T-helper 2 cell treated with Interferon-gamma antibody and Interleukin-4, amounts not matched to agents 5 μg/mL and 100 μg/mL, for 36 hours (primary cell): Measurements from ENCODE around the gene INAFM1.
"Not testable (repeated sequence)": the region's sequence is repeated elsewhere in the genome, so short reads cannot be mapped to it uniquely, and the experiment has no call there.

Experiments used
- DNase-seq: peaks from one replicate; pipeline ENCODE4 v3.0.0; 2021; ENCODE audit warnings: low spot score
- H3K27ac Mint-ChIP-seq: one replicate; pipeline ENCODE4 v1.8.0; 2021; ENCODE audit warnings: mild to moderate bottlenecking, mixed read lengths
- H3K27me3 Mint-ChIP-seq: one replicate; pipeline ENCODE4 v1.8.0; 2021; ENCODE audit warnings: low read depth, mixed read lengths
- H3K36me3 Mint-ChIP-seq: one replicate; pipeline ENCODE4 v1.8.0; 2021; ENCODE audit warnings: low read depth, mixed read lengths
- H3K4me1 Mint-ChIP-seq: one replicate; pipeline ENCODE4 v1.8.0; 2021; ENCODE audit warnings: low read depth, mixed read lengths
- H3K4me3 Mint-ChIP-seq: one replicate; pipeline ENCODE4 v1.8.0; 2022; ENCODE audit warnings: mild to moderate bottlenecking, moderate library complexity, mixed read lengths
- H3K9me3 Mint-ChIP-seq: one replicate; pipeline ENCODE4 v1.8.0; 2021; ENCODE audit warnings: mixed read lengths

Gene INAFM1

GRCh38 chr19:47269596-47269995 is 5.1 kb upstream of the INAFM1 start:
- Mint-ChIP-seq H3K27me3 (no peaks in the 10 kb centered on the region), H3K9me3 (no peaks in the 10 kb centered on the region), H3K27ac (peak overlapping the region; percentile 36), H3K4me3 (no peak overlapping the region), H3K4me1 (peaks cover 9% of the 10 kb centered on the region), H3K36me3 (peaks cover 15% of the 10 kb centered on the region)
- DNase-seq = no peak

GRCh38 chr19:47270408-47270807 is 4.3 kb upstream of the INAFM1 start:
- Mint-ChIP-seq H3K27me3 (no peaks in the 10 kb centered on the region), H3K4me3 (no peak overlapping the region), H3K36me3 (peaks cover 13% of the 10 kb centered on the region), H3K4me1 (peaks cover 11% of the 10 kb centered on the region), H3K9me3 (no peaks in the 10 kb centered on the region), H3K27ac (peak overlapping the region; percentile 7)
- no peak for DNase-seq

GRCh38 chr19:47271949-47272348 is 2.7 kb upstream of the INAFM1 start:
- no peak for DNase-seq
- no peak overlapping the region for H3K27ac Mint-ChIP-seq
- H3K4me1 Mint-ChIP-seq = peaks cover 16% of the 10 kb centered on the region
- no peaks in the 10 kb centered on the region for H3K27me3 Mint-ChIP-seq
- peaks cover 21% of the 10 kb centered on the region for H3K36me3 Mint-ChIP-seq
- no peaks in the 10 kb centered on the region for H3K9me3 Mint-ChIP-seq
- H3K4me3 Mint-ChIP-seq = peak overlapping the region; percentile 96

- no peak for DNase-seq
- H3K36me3 Mint-ChIP-seq = peaks cover 21% of the 10 kb centered on the region
- H3K27ac Mint-ChIP-seq = peak overlapping the region; percentile 85
- H3K4me1 Mint-ChIP-seq = peaks cover 16% of the 10 kb centered on the region
- H3K4me3 Mint-ChIP-seq = peak overlapping the region; percentile 96
- H3K9me3 Mint-ChIP-seq = no peaks in the 10 kb centered on the region
- H3K27me3 Mint-ChIP-seq = no peaks in the 10 kb centered on the region
Observed at GRCh38 chr19:47272448-47273312, 2.0 kb upstream of the INAFM1 start.

- H3K4me3 Mint-ChIP-seq = peak overlapping the region; percentile 96
- peaks cover 18% of the 10 kb centered on the region for H3K4me1 Mint-ChIP-seq
- no peaks in the 10 kb centered on the region for H3K9me3 Mint-ChIP-seq
- peak overlapping the region; percentile 98 for H3K27ac Mint-ChIP-seq
- H3K36me3 Mint-ChIP-seq = peaks cover 24% of the 10 kb centered on the region
- peak; percentile 88 for DNase-seq
- no peaks in the 10 kb centered on the region for H3K27me3 Mint-ChIP-seq
Observed at GRCh38 chr19:47273313-47274070, 1.2 kb upstream of the INAFM1 start.

GRCh38 chr19:47274891-47275761 is 441 bp downstream of the INAFM1 start:
- Mint-ChIP-seq H3K4me3 (peak overlapping the region; percentile 72), H3K4me1 (peaks cover 18% of the 10 kb centered on the region), H3K9me3 (no peaks in the 10 kb centered on the region), H3K36me3 (peaks cover 20% of the 10 kb centered on the region), H3K27me3 (no peaks in the 10 kb centered on the region), H3K27ac (peak overlapping the region; percentile 60)
- no peak for DNase-seq

GRCh38 chr19:47275791-47276461 is 1.2 kb downstream of the INAFM1 start:
- DNase-seq = no peak
- Mint-ChIP-seq H3K36me3 (peaks cover 13% of the 10 kb centered on the region), H3K27ac (peak overlapping the region; percentile 60), H3K9me3 (no peaks in the 10 kb centered on the region), H3K27me3 (no peaks in the 10 kb centered on the region), H3K4me1 (peaks cover 18% of the 10 kb centered on the region), H3K4me3 (peak overlapping the region; percentile 72)

GRCh38 chr19:47276513-47276912 is 1.8 kb downstream of the INAFM1 start:
- H3K36me3 Mint-ChIP-seq = peaks cover 11% of the 10 kb centered on the region
- H3K4me1 Mint-ChIP-seq = peaks cover 18% of the 10 kb centered on the region
- not testable (repeated sequence) for H3K4me3 Mint-ChIP-seq, H3K27me3 Mint-ChIP-seq, H3K27ac Mint-ChIP-seq, H3K9me3 Mint-ChIP-seq, DNase-seq

- Mint-ChIP-seq H3K27ac (no peak overlapping the region), H3K36me3 (peaks cover 11% of the 10 kb centered on the region), H3K27me3 (no peaks in the 10 kb centered on the region), H3K9me3 (no peaks in the 10 kb centered on the region), H3K4me3 (no peak overlapping the region), H3K4me1 (peaks cover 8% of the 10 kb centered on the region)
- peak; percentile 40 for DNase-seq
Observed at GRCh38 chr19:47280183-47280797, 5.6 kb downstream of the INAFM1 start.

GRCh38 chr19:47283405-47284059 is 8.8 kb downstream of the INAFM1 start:
- Mint-ChIP-seq H3K27ac (no peak overlapping the region), H3K36me3 (no peaks in the 10 kb centered on the region), H3K9me3 (no peaks in the 10 kb centered on the region), H3K4me1 (no peaks in the 10 kb centered on the region), H3K4me3 (no peak overlapping the region), H3K27me3 (no peaks in the 10 kb centered on the region)
- no peak for DNase-seq

- H3K27ac Mint-ChIP-seq = no peak overlapping the region
- H3K4me3 Mint-ChIP-seq = no peak overlapping the region
- DNase-seq = no peak
- H3K27me3 Mint-ChIP-seq = no peaks in the 10 kb centered on the region
- no peaks in the 10 kb centered on the region for H3K4me1 Mint-ChIP-seq
- no peaks in the 10 kb centered on the region for H3K9me3 Mint-ChIP-seq
- H3K36me3 Mint-ChIP-seq = no peaks in the 10 kb centered on the region
Observed at GRCh38 chr19:47284324-47284899, 9.7 kb downstream of the INAFM1 start.

- Mint-ChIP-seq H3K4me3 (no peak overlapping the region), H3K9me3 (no peaks in the 10 kb centered on the region), H3K36me3 (no peaks in the 10 kb centered on the region), H3K4me1 (peaks cover 8% of the 10 kb centered on the region), H3K27ac (no peak overlapping the region), H3K27me3 (no peaks in the 10 kb centered on the region)
- DNase-seq = peak; percentile 64
Observed at GRCh38 chr19:47296036-47296435, 21.4 kb downstream of the INAFM1 start.
